Esophagus squamous epithelium (tissue), 5 donors: ENCODE data around the gene MTCL1. TPM values are rescaled to one million over a fixed set of nuclear protein-coding genes. Genes with fewer than 3 reads are reported as not detected.

Source experiments
- DNase-seq: peaks from one replicate; lab custom pipeline; 2025; lab: John Stamatoyannopoulos, UW
- H3K27ac ChIP-seq, 4 donors: fragments of 200-600 bp; sonication (generic); one replicate each; pipeline ENCODE4 v1.5.1; 2016 to 2019; ENCODE audit warnings: mild to moderate bottlenecking in 1 of 4
- H3K27me3 ChIP-seq, 4 donors: fragments of 200-600 bp; sonication (generic); 1 replicate in 3 of 4; 2 replicates in 1 of 4; pipeline versions ENCODE4 v1.5.1 to v1.6.0; 2017 to 2021; ENCODE audit warnings: antibody characterized with exemption in 1 of 4
- H3K36me3 ChIP-seq, 3 donors: fragments of 200-600 bp; sonication (generic); one replicate each; pipeline ENCODE4 v1.5.1; 2016 to 2019
- H3K4me1 ChIP-seq, 3 donors: fragments of 200-600 bp; sonication (generic); one replicate each; pipeline ENCODE4 v1.5.1; 2017 to 2019
- H3K4me3 ChIP-seq, 4 donors: fragments of 200-600 bp; sonication (generic); 1 replicate in 3 of 4; 2 replicates in 1 of 4; pipeline ENCODE4 v1.5.1; 2016 to 2019; ENCODE audit warnings: mild to moderate bottlenecking in 2 of 4, moderate library complexity in 1 of 4
- H3K9me3 ChIP-seq, 3 donors: fragments of 200-600 bp; sonication (generic); one replicate each; pipeline ENCODE4 v1.5.1; 2016 to 2019
- CTCF ChIP-seq, 6 experiments: fragments of 450-650 bp in 4 of 6; fragments of 200-600 bp in 2 of 6; sonication (generic) in 2 of 6; IDR thresholded peaks; one replicate each; pipeline ENCODE4 v1.5.1; 2016 to 2019; ENCODE audit warnings: antibody characterized with exemption in 6 of 6, mild to moderate bottlenecking in 4 of 6, moderate library complexity in 4 of 6
- POLR2A ChIP-seq, 4 donors: fragments of 450-650 bp; IDR thresholded peaks; one replicate each; pipeline ENCODE4 v1.6.1; 2017; ENCODE audit warnings: antibody characterized with exemption in 4 of 4, mild to moderate bottlenecking in 4 of 4, moderate library complexity in 3 of 4
- WGBS, 2 donors: methylation state at CpG; one replicate each; pipeline ENCODE4 v1.1.5; 2018; 5-methylcytosine and 5-hydroxymethylcytosine counted together
- intact Hi-C: fragments of 100-400 bp; cut with DNase I; formaldehyde crosslinking; loops from one replicate; pipeline ENCODE4 v1.15.0; 2022
- total RNA-seq, 4 donors: library from RNA; depleted of rRNA; stranded (reverse); fragments of >200 nt; gene quantifications; one replicate each; pipeline ENCODE4 v1.1.0, GENCODE V29; 2016
- donor health status: DM: yes; HTN: yes; CAD: no.

The MTCL1 gene
- total RNA-seq, 4 donors from 2014 or later: 6.5 to 16.4 (median 7.9) TPM

DNA sequence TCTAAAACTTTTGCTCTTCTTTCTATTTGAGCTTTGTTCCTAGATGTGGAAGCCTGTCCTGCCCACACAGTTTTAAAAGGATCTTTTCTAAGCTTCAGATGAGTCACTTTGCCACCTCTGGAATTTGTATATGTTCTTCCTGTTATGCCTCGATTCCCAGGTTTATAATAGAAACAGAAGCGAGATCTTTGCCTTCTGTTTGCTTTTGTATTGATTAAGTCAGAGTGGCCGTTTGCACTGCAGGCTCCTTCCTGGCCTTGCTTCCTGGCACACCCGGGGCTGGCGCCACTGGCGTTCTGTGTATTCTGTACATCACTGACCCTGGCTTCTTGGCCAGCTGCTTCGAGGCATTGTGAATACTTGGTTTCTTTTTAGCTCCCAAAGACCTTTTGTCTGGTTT is 91.8 kb downstream of the MTCL1 start:
- WGBS, 2 donors: 14 to 28% methylated on average over 7 of the region's 7 CpGs
- H3K27me3 ChIP-seq: no peaks in the 10 kb centered on the region
- H3K36me3 ChIP-seq: peaks cover 0 to 5% (median 0%) of the 10 kb centered on the region in 3 donors
- intact Hi-C loops: no loop called here
- TF ChIP-seq CTCF (IDR thresholded peaks at IDR 0.05) (no peak), POLR2A (IDR thresholded peaks at IDR 0.05) (no peak)
- no peak overlapping the region for H3K4me3 ChIP-seq
- H3K4me1 ChIP-seq: peaks cover 0 to 44% (median 13%) of the 10 kb centered on the region in 3 donors
- H3K9me3 ChIP-seq: no peaks in the 10 kb centered on the region
- no peak for DNase-seq
- H3K27ac ChIP-seq: no peak overlapping the region

DNA sequence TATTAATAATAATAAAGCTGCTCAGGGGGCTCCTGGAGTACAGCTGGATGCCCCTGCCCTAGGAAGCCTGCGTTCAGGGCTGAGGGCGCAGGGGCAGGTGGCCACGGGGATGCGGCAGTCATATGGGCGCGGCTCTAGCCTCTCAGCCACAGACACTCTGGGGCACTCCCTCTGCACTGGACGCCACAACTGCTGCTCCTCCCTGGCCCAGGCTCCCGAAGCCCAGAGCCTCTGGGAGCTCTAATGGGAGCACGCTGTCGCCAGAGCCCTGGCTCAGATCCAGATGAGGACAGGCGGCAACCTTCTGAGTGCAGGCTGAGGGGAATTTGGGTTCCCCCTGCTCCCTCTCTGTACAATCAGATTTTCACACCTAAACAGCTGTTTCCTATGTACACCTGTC is 93.6 kb downstream of the MTCL1 start:
- H3K27ac ChIP-seq: peak overlapping the region; percentile 66 to 80 (median 76)
- H3K36me3 ChIP-seq: peaks cover 0 to 5% (median 0%) of the 10 kb centered on the region in 3 donors
- H3K4me3 ChIP-seq: no peak overlapping the region
- no peaks in the 10 kb centered on the region for H3K27me3 ChIP-seq
- intact Hi-C loops: no loop called here
- H3K9me3 ChIP-seq: no peaks in the 10 kb centered on the region
- peaks cover 0 to 44% (median 13%) of the 10 kb centered on the region in 3 donors for H3K4me1 ChIP-seq
- 62 to 80% methylated on average over 8 to 11 of the region's 11 CpGs for WGBS, 2 donors
- TF ChIP-seq POLR2A (IDR thresholded peaks at IDR 0.05) (no peak), CTCF (IDR thresholded peaks at IDR 0.05) (no peak)
- no peak for DNase-seq

GRCh38 chr18:8799596-8800441 is 94.5 kb downstream of the MTCL1 start:
- H3K36me3 ChIP-seq: peaks cover 0 to 5% (median 0%) of the 10 kb centered on the region in 3 donors
- TF ChIP-seq POLR2A (IDR thresholded peaks at IDR 0.05) (no peak), CTCF (IDR thresholded peaks at IDR 0.05) (no peak)
- no peaks in the 10 kb centered on the region for H3K27me3 ChIP-seq
- H3K27ac ChIP-seq: peak overlapping the region; percentile 66 to 80 (median 76)
- intact Hi-C loops: no loop called here
- no peaks in the 10 kb centered on the region for H3K9me3 ChIP-seq
- H3K4me1 ChIP-seq: peaks cover 0 to 38% (median 13%) of the 10 kb centered on the region in 3 donors
- H3K4me3 ChIP-seq: peak overlapping the region in 2 of 4 donors; percentile 5 to 28
- no peak for DNase-seq
- 50 to 69% methylated on average over 23 of the region's 29 CpGs for WGBS, 2 donors

DNA sequence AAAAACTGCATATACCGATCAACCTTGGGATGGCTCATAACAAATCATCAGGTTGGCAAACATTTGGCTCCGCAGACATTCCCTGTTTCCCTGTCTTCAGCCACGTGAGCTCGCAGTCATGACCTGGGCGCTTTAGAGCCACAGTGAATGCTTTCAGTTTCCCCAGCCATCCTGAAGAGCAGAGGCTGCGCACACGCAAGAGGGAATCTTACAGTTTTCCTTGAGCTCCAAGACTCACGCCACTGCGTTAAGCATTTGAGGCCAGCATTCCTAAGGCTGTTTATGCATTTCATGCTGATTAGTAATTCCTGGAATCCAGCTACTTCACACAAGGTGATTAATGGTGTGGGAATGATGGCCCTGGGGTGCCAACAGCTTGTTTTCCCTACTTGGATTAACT is 95.1 kb downstream of the MTCL1 start:
- Histone ChIP-seq H3K4me3 (peak overlapping the region in 2 of 4 donors; percentile 5 to 28), H3K4me1 (peaks cover 0 to 36% (median 13%) of the 10 kb centered on the region in 3 donors), H3K27me3 (no peaks in the 10 kb centered on the region), H3K27ac (peak overlapping the region; percentile 66 to 80 (median 76)), H3K36me3 (peaks cover 0 to 5% (median 0%) of the 10 kb centered on the region in 3 donors), H3K9me3 (no peaks in the 10 kb centered on the region)
- intact Hi-C loops: no loop called here
- DNase-seq: no peak
- 11 to 53% methylated on average over 9 of the region's 9 CpGs for WGBS, 2 donors
- TF ChIP-seq CTCF (IDR thresholded peaks at IDR 0.05) (no peak), POLR2A (IDR thresholded peaks at IDR 0.05) (no peak)

DNA sequence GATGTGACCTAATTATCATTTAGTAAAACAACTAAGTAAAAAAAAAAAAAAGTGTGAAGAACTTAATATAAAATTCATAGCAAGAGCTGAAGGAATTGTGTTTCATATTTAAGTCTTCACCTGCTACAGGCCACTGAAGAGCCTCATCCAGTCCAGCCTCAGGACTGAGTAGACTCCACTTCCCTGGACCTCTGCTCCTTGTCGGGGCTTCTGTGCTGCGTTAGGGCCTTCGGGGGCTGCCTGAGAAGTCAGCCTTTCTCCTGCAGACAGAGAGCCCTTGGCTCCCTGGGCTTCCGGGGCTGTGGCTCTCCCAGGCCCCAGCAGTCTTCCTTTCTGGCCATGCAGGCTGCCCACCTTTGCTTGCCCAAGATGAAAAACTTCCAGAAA is 95.5 kb downstream of the MTCL1 start:
- no peak for TF ChIP-seq POLR2A (IDR thresholded peaks at IDR 0.05)
- peaks cover 0 to 5% (median 0%) of the 10 kb centered on the region in 3 donors for H3K36me3 ChIP-seq
- H3K9me3 ChIP-seq: no peaks in the 10 kb centered on the region
- H3K4me3 ChIP-seq: no peak overlapping the region
- no peaks in the 10 kb centered on the region for H3K27me3 ChIP-seq
- peak overlapping the region; percentile 58 to 80 (median 70) for H3K27ac ChIP-seq
- DNase-seq: no peak
- WGBS, 2 donors: 24 to 66% methylated on average over 4 of the region's 4 CpGs
- H3K4me1 ChIP-seq: peaks cover 0 to 36% (median 13%) of the 10 kb centered on the region in 3 donors
- intact Hi-C loops: no loop called here
